GM18951 (cell line): ENCODE measurements around the gene NR6A1.

ENCODE experiments used
- POLR2A ChIP-seq: IDR thresholded peaks from 4 replicates; pipeline ENCODE4 v1.6.1; 2011; ENCODE audit warnings: mild to moderate bottlenecking; ENCODE audit not compliant: insufficient read length, insufficient read depth; ENCODE audit errors: extremely low read depth
- in situ Hi-C: fragments of 300-500 bp; cut with MboI; formaldehyde crosslinking; loops from one replicate; pipeline ENCODE4 v1.12.0; 2022; ENCODE audit warnings: low sequenced_read_pairs, mixed read lengths, inconsistent platforms; ENCODE audit not compliant: unreplicated experiment

The NR6A1 gene

DNA sequence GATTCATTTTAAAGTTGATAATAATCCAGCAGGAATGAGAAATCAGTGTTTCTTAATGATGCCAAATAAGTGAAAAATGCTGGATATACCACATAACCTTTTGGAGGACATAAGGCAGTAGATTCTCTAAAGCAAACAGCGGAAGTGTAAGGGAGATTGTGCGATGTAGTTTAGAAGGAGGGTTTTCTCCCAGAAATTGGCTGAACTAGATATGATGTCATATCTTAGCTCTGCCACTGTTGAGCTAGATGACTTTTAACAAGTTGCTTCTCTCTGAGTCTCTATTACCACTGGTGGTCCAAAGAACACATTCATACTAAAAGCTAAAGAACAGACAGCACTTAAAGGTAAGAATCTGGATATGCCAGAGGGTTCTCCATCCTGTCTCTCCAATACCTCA is 107.0 kb downstream of the NR6A1 start:
- TF ChIP-seq POLR2A = no peak
- in situ Hi-C loops = no loop called here

DNA sequence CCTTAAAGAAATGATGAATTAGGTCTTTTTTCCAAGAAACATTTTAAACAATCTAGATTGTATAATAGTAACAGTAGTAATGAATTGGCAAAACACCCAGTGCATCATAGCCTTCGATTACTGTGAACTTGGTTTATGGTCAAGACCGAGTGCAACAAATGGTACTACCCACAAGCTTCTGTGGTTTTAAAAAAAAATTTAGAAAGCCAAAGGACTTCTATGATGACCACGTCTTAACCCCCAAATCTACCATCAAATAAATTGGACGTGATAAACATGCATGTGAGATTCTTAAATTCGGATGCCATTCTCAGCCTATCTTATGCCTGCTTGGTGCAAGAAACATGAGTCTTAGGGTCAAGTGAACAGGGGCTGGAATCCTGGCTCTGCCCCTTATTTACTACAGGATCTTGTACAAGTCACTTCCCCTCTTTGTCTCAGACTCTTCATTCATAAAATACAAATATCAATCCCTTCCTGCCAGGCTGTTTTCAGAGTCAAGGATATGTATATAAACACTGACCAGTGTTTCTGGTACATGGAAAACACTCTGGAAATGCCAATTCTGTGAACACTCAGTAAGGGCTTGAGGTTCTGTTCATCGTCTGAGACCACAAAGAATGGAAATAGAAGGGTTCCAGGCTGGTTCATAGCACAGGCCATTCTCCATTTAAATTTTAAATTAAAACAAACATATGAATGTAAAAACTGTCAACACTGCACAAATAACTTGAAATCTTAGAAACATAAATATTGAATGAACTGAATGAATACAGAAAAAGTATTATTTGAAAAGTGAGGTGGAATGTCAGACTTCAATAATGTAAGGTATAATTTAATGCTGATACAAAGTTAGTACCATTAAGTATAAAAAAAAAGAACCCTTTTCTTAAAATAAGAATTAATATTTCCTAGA is 107.8 kb downstream of the NR6A1 start:
- TF ChIP-seq POLR2A = no peak
- in situ Hi-C loops = no loop called here

DNA sequence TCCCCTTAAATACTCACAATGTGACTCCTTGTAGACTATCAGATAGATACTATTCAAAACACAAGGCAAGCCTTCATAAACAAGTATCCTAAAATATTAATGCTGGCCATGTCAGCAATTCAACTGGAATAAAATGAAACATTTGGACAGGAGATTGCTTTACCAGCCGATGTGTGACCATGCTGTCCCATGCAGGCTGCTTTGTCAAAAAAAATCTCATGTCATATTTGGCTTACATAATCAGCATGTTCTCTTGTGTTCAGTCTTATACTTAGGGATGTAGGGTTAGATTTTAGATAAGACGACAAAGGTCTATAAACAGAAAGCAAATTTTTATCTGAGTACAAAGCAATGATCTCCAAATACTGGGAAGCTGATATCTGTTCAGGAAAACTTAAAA is 108.5 kb downstream of the NR6A1 start:
- in situ Hi-C loops = no loop called here
- no peak for TF ChIP-seq POLR2A

GRCh38 chr9:124661271-124661670 is 109.8 kb downstream of the NR6A1 start:
- in situ Hi-C loops = no loop called here
- no peak for TF ChIP-seq POLR2A

GRCh38 chr9:124660341-124660801 is 110.7 kb downstream of the NR6A1 start:
- in situ Hi-C loops = no loop called here
- no peak for TF ChIP-seq POLR2A

DNA sequence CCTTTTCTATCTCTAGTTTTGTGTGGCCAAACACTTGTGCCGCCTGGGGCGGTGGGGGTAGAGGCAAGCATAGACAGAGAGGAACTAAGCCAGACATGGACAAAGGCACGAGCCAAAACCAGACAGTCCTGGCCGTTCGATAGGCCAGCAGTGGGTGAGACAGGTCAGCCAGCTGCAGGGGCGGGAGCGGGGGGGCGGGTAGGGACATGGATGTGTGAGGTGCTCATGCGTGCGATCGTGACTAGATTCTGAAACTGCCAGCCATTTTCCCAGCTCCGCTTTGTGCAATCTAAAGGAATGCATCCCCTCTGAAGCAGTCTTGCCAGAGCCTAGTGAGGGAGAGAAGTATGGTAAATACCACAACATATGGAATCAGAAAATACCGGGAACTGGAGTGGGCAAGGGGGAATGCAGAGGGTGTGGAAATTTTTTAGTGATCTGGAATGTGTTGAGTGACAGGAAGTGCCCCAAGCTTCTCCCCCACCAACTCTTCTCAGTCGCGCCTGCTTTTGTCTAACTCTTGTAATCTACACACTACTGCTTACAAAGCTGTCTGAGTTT is 111.9 kb downstream of the NR6A1 start:
- TF ChIP-seq POLR2A = peak; percentile 60
- in situ Hi-C loops = no loop called here

DNA sequence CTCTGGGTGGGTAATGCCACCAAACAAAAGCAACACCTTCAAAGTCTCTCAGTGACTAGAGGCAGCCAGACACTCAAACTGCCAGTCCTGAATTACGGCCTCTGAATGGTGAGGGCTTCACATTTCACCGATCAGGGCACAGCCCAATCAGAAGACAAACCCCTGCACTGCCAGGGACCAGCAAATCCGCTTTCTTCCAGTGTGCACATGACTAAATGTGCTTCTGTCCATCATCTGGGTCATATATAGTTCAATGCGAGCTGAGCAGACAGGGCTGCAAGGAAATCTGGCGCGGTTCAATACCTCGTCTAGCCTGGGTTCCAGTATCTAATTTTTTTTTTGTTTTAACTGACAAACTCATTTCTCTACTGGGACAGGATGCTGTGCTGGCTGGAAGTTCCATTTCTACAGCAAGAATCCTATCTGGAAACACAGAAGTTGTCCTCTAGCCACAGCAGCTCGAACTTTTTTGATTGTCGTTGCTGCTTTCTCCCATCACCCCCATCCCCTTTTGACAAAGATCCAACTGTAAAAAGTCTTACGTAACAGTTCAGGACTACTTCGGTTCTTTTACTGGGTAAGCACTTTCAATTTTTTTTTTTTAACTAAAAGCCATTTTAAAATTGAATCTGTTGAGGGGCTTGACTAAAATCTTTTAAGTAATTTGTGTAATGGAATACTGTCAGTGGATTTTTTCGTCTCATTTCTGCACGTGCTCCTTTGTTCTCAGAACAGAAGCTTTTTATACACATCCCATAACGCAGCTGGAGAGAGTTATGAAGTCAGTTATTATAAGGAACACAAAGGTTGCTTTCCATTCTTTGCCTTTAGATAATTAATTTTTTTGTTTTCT is 112.7 kb downstream of the NR6A1 start:
- in situ Hi-C loops = no loop called here
- peak; percentile 95 for TF ChIP-seq POLR2A

DNA sequence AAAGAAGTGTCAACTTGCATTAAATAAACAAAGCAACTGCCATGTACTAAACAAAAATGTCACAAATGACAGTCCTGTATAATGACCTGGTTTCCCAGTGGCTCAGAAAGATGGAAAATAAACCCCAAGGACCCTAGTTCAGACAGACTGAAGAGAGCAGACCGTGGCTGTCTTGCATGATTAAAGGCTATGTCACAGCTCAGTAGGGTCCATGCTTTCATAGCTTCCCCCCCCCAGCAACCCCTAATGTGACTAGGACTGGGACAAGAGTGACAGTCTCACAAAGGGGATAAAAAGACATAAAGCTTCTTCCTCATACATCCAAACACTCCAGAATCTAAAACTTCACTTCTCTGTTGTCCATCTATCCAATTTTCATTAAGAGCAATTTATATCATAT is 113.6 kb downstream of the NR6A1 start:
- no peak for TF ChIP-seq POLR2A
- in situ Hi-C loops = no loop called here

DNA sequence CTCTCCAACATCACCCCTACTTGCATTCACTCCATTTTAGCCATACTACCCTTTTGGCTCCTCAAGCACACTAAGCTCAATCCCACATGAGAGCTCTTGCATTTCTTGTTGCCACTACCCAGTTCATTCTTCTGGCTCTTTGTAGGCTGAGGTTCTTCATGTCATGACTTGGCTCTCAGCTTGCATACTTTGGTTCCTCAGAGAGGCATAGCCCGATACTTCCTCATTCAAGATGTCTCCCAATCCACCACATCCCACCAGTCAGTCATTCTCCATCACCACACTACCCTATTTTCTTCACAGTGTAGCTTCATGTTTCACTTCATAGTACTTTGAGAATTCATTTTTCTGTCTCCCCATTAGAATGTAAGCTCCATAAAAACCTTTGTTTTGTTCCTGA is 116.7 kb downstream of the NR6A1 start:
- in situ Hi-C loops = no loop called here
- no peak for TF ChIP-seq POLR2A

- no peak for TF ChIP-seq POLR2A
- in situ Hi-C loops = no loop called here
Observed at GRCh38 chr9:124652615-124653393, 118.3 kb downstream of the NR6A1 start.

- no peak for TF ChIP-seq POLR2A
- in situ Hi-C loops = no loop called here
Observed at GRCh38 chr9:124652203-124652602, 118.9 kb downstream of the NR6A1 start.

DNA sequence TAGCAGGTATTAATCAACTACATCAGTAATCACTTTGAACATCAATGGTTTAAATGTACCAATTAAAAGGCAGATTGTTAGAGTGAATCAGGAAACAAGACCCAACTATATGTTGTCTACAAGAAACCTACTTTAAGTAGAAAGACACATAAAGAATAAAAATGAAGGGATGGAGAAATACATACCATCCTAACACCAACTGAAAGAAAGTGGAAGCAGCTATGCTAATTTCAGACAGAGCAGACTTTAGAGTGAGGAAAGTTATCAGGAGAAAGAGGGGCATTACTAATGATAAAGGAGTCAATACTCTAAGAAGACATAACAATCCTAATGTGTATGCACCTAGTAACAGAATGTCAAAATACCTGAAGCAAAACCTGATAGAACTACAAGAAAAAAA is 125.8 kb downstream of the NR6A1 start:
- no peak for TF ChIP-seq POLR2A

More for the DNA sequence above, 125.8 kb downstream of the NR6A1 start:
- in situ Hi-C loops = no loop called here
